GM12878 (cell line): ENCODE measurements around the gene KCNQ1. TPM values are rescaled to one million over a fixed set of nuclear protein-coding genes. Genes with fewer than 3 reads are reported as not detected.

Experiments
- ATAC-seq: fragments of 200-7000 bp; cut with Tn5 transposase; 3 replicates; pipeline ENCODE4 v1.9.1; 2020; ENCODE audit warnings: mild to moderate bottlenecking, moderate library complexity
- BruUV-seq: library from RNA; stranded (reverse); fragments of 400-500 nt; replicated peaks from 2 replicates; lab custom pipeline; 2021; lab: Mats Ljungman, UMichigan
- CTCF ChIA-PET: fragments of 300-600 bp; sonication (Branson Sonifier 250); formaldehyde crosslinking; extraction: SDS; loops from one replicate; lab custom pipeline; 2021; ENCODE audit warnings: inconsistent platforms; lab: Yijun Ruan, JAX
- POLR2A ChIA-PET: fragments of 350-600 bp; formaldehyde crosslinking; extraction: SDS; loops from one replicate; lab custom pipeline; 2021; ENCODE audit warnings: inconsistent platforms; lab: Charles Lee
- RAD21 ChIA-PET: fragments of 300-600 bp; sonication (Branson Sonifier 250); formaldehyde crosslinking; loops from one replicate; lab custom pipeline; 2023; ENCODE audit warnings: antibody characterized with exemption; ENCODE audit not compliant: unreplicated experiment; lab: Charles Lee
- SMC1A ChIA-PET: fragments of 300-600 bp; sonication (Branson Sonifier 250); formaldehyde crosslinking; loops from one replicate; lab custom pipeline; 2023; ENCODE audit not compliant: unreplicated experiment, uncharacterized antibody; lab: Charles Lee
- DNase-seq: peaks from one replicate; pipeline ENCODE4 v3.0.0-alpha.2; 2011; ENCODE audit warnings: low read depth, low spot score
- FAIRE-seq: peaks from 3 replicates; lab custom pipeline; 2011; peaks lifted over from hg19 to GRCh38; lab: Jason Lieb, UNC
- H2AFZ ChIP-seq: 2 replicates; pipeline ENCODE4 v1.6.0; 2011; ENCODE audit warnings: low read depth, low read length, control low read depth; ENCODE audit not compliant: control insufficient read depth
- H3K27ac ChIP-seq: 2 replicates; pipeline ENCODE4 v1.5.1; 2011; ENCODE audit warnings: control low read depth; ENCODE audit not compliant: control insufficient read depth, insufficient read depth
- H3K27me3 ChIP-seq, 2 experiments: replicated peaks in 1 of 2; 2 replicates each; pipeline versions ENCODE4 v1.6.0 to v1.6.1; 2011; ENCODE audit warnings: low read length in 1 of 2; ENCODE audit not compliant: control insufficient read depth in 2 of 2, insufficient read depth in 2 of 2
- H3K36me3 ChIP-seq, 2 experiments: 2 replicates each; pipeline ENCODE4 v1.5.1; 2011; ENCODE audit warnings: low read length in 1 of 2; ENCODE audit not compliant: control insufficient read depth in 2 of 2, insufficient read depth in 2 of 2
- H3K4me1 ChIP-seq: 2 replicates; pipeline ENCODE4 v1.6.1; 2011; ENCODE audit warnings: mild to moderate bottlenecking, low read length, moderate library complexity, mixed read lengths; ENCODE audit not compliant: control insufficient read depth, insufficient read depth
- H3K4me2 ChIP-seq: 2 replicates; pipeline ENCODE4 v1.6.0; 2011; ENCODE audit warnings: control low read depth; ENCODE audit not compliant: control insufficient read depth, insufficient read depth
- H3K4me3 ChIP-seq: fragments of 200-600 bp; sonication (generic); 2 replicates; pipeline ENCODE4 v1.5.1; 2016
- H3K79me2 ChIP-seq: 2 replicates; pipeline ENCODE4 v1.6.0; 2011; ENCODE audit warnings: low read length; ENCODE audit not compliant: control insufficient read depth, insufficient read depth
- H3K9ac ChIP-seq: 2 replicates; pipeline ENCODE4 v1.8.0; 2011; ENCODE audit warnings: low read length, control low read depth, mixed read lengths; ENCODE audit not compliant: control insufficient read depth, insufficient read depth
- H3K9me3 ChIP-seq: replicated peaks from 3 replicates; pipeline ENCODE4 v1.5.1; 2011; ENCODE audit warnings: mild to moderate bottlenecking, low read length; ENCODE audit not compliant: control insufficient read depth, insufficient read depth
- H4K20me1 ChIP-seq: 2 replicates; pipeline ENCODE4 v1.6.0; 2011; ENCODE audit not compliant: control insufficient read depth, insufficient read depth
- ATF3 ChIP-seq: IDR thresholded peaks from 2 replicates; pipeline ENCODE4 v1.6.1; 2011; ENCODE audit warnings: low read depth, mild to moderate bottlenecking, low read length, moderate library complexity, borderline replicate concordance; ENCODE audit errors: extremely low read depth
- BMI1 ChIP-seq: fragments of 450-650 bp; IDR thresholded peaks from 2 replicates; pipeline ENCODE4 v1.6.1; 2016; ENCODE audit warnings: mild to moderate bottlenecking, moderate library complexity, borderline replicate concordance
- EGR1 ChIP-seq, 2 experiments: IDR thresholded peaks; 1 replicate in 1 of 2; 2 replicates in 1 of 2; pipeline ENCODE4 v1.6.1; 2011 to 2012; ENCODE audit warnings: low read depth in 2 of 2, low read length in 2 of 2, borderline replicate concordance in 1 of 2, mild to moderate bottlenecking in 1 of 2, moderate library complexity in 1 of 2
- HDGF ChIP-seq: fragments of 450-650 bp; IDR thresholded peaks from 2 replicates; pipeline ENCODE4 v1.6.1; 2016; ENCODE audit warnings: antibody characterized with exemption
- HSF1 ChIP-seq: fragments of 150-350 bp; IDR thresholded peaks from 2 replicates; pipeline ENCODE4 v1.6.1; 2014; ENCODE audit warnings: mild to moderate bottlenecking, low read depth, low read length
- JUNB ChIP-seq: IDR thresholded peaks from 2 replicates; pipeline ENCODE4 v1.6.1; 2016; ENCODE audit warnings: antibody characterized with exemption, mild to moderate bottlenecking
- NKRF ChIP-seq: fragments of 450-650 bp; conservative IDR thresholded peaks from 2 replicates; pipeline ENCODE4 v1.6.1; 2017; ENCODE audit warnings: mild to moderate bottlenecking, moderate library complexity
- SUPT20H ChIP-seq: IDR thresholded peaks from 2 replicates; pipeline ENCODE4 v1.6.1; 2011; ENCODE audit warnings: low read depth, mild to moderate bottlenecking, low read length, moderate library complexity, borderline replicate concordance; ENCODE audit not compliant: control insufficient read depth
- TAF1 ChIP-seq: IDR thresholded peaks from 2 replicates; pipeline ENCODE4 v1.6.1; 2011; ENCODE audit warnings: mild to moderate bottlenecking, low read depth, low read length, borderline replicate concordance
- WGBS: methylation state at CpG from one replicate; pipeline ENCODE4 v1.1.6; 2016; ENCODE audit warnings: low lambda C conversion rate; ENCODE audit not compliant: insufficient replicate concordance, insufficient coverage; ENCODE audit errors: missing lambda C conversion rate; 5-methylcytosine and 5-hydroxymethylcytosine counted together
- in situ Hi-C: fragments of 300-500 bp; cut with MboI; formaldehyde crosslinking; loops from 9 replicates; pipeline ENCODE4 v1.14.3; 2018; ENCODE audit warnings: mixed read lengths
- intact Hi-C: fragments of 100-400 bp; cut with micrococcal nuclease; formaldehyde crosslinking; loops from one replicate; pipeline ENCODE4 v1.14.2; 2022; ENCODE audit not compliant: unreplicated experiment
- polyA plus RNA-seq, 11 experiments: library from polyadenylated mRNA; depleted of rRNA in 4 of 11; unstranded in 6 of 11; stranded (reverse) in 5 of 11; fragments of >200 nt; fragmentation: Nextera tagmentation in 4 of 11; fragmentation: Illumina TruSeq in 1 of 11; extraction: Ambion mirVana in 4 of 11; extraction: Trizol in 1 of 11; gene quantifications; 1 replicate in 1 of 11; 2 replicates in 10 of 11; pipeline versions ENCODE4 v1.2.1 to v1.2.3, GENCODE V29; 2011 to 2016; ENCODE audit warnings: inconsistent platforms in 2 of 11, missing spikeins in 2 of 11, low read depth in 1 of 11
- total RNA-seq, 4 experiments: library from RNA; depleted of rRNA in 3 of 4; stranded (reverse); fragments of >200 nt in 3 of 4; fragmentation: Illumina TruSeq in 1 of 4; extraction: Trizol in 1 of 4; gene quantifications; 2 replicates each; pipeline versions ENCODE4 v1.2.1 to v1.2.3, GENCODE V29; 2013 to 2021

The KCNQ1 gene
- total and polyA plus RNA-seq, 10 of the 15 experiments (the other 5 are each of a cell fraction or from before 2014, with no cell fraction given) = 0.03 to 0.15 (median 0.12) TPM; not detected in 7

GRCh38 chr11:2837651-2838050 is 392.8 kb downstream of the KCNQ1 start:
- POLR2A ChIA-PET = no interaction called here
- no peak for FAIRE-seq
- DNase-seq = no peak
- Histone ChIP-seq H3K27ac (no peak overlapping the region), H3K9ac (no peak overlapping the region), H3K79me2 (no peaks in the 10 kb centered on the region), H4K20me1 (no peaks in the 10 kb centered on the region), H3K9me3 (no peaks in the 10 kb centered on the region), H3K4me2 (no peak overlapping the region), H2AFZ (no peak overlapping the region), H3K36me3 (no peaks in the 10 kb centered on the region), H3K27me3 (no peaks in the 10 kb centered on the region), H3K4me1 (no peaks in the 10 kb centered on the region), H3K4me3 (no peak overlapping the region)
- RAD21 ChIA-PET = no interaction called here
- no peak for ATAC-seq
- in situ Hi-C loops = no loop called here
- WGBS = 28% methylated on average over 12 of the region's 12 CpGs
- CTCF ChIA-PET = no interaction called here
- intact Hi-C loops = no loop called here
- SMC1A ChIA-PET = no interaction called here
- TF ChIP-seq BMI1 = no peak
- no peak for TF ChIP-seq HSF1
- TF ChIP-seq SUPT20H = no peak
- no peak for TF ChIP-seq NKRF
- TF ChIP-seq TAF1 = no peak
- TF ChIP-seq JUNB = no peak
- no peak for TF ChIP-seq ATF3
- TF ChIP-seq EGR1 (IDR thresholded peaks at IDR 0.05; ENCODE audit: borderline replicate concordance in 1 of 2, low read depth in 2 of 2, low read length in 2 of 2) = no peak
- no peak for TF ChIP-seq HDGF
- no TSS peak for BruUV-seq
